HS-5 (cell line): ENCODE data around the gene SUGP2.

Experiments
- DNase-seq: peaks from one replicate; pipeline ENCODE4 v3.0.0-alpha.2; 2012; ENCODE audit warnings: low read depth

The SUGP2 gene

GRCh38 chr19:19033426-19034203, at the start of gene SUGP2, which contains the start of gene ARMC6:
Gene SUGP2, minus strand, starts transcription at chr19:19033517. Its CDS starts 2,446 bp downstream, at chr19:19031071.
Gene ARMC6, plus strand, starts transcription at chr19:19033603. Its CDS starts 607 bp downstream, at chr19:19034210.
- DNase-seq = peak; percentile 68

GRCh38 chr19:19081642-19082151, 48.4 kb upstream of the SUGP2 start:
- DNase-seq = no peak

GRCh38 chr19:19079571-19079970, 46.3 kb upstream of the SUGP2 start:
- no peak for DNase-seq

- no peak for DNase-seq
Observed at GRCh38 chr19:19078801-19079200, 45.5 kb upstream of the SUGP2 start.

GRCh38 chr19:19077103-19077502, 43.8 kb upstream of the SUGP2 start:
- no peak for DNase-seq

GRCh38 chr19:19076476-19076875, 43.2 kb upstream of the SUGP2 start:
- DNase-seq = no peak

GRCh38 chr19:19075126-19075525, 41.8 kb upstream of the SUGP2 start:
- DNase-seq = no peak

- DNase-seq = no peak
Observed at GRCh38 chr19:19074196-19074882, 41.0 kb upstream of the SUGP2 start.

- no peak for DNase-seq
Observed at GRCh38 chr19:19071897-19072296, 38.6 kb upstream of the SUGP2 start.

GRCh38 chr19:19068659-19069654, 35.6 kb upstream of the SUGP2 start:
- no peak for DNase-seq

GRCh38 chr19:19067276-19068072, 34.2 kb upstream of the SUGP2 start:
- DNase-seq = no peak

GRCh38 chr19:19064811-19065745, 31.8 kb upstream of the SUGP2 start:
- no peak for DNase-seq

GRCh38 chr19:19064098-19064722, 30.9 kb upstream of the SUGP2 start:
- no peak for DNase-seq

GRCh38 chr19:19063183-19064097, 30.1 kb upstream of the SUGP2 start, which contains the start of gene SLC25A42:
Gene SLC25A42, plus strand, starts transcription at chr19:19063994. Its CDS starts 32,131 bp downstream, at chr19:19096125.
- DNase-seq = peak; percentile 98

GRCh38 chr19:19062454-19063182, 29.3 kb upstream of the SUGP2 start:
- peak; percentile 29 for DNase-seq

- no peak for DNase-seq
Observed at GRCh38 chr19:19061506-19061905, 28.2 kb upstream of the SUGP2 start.

- DNase-seq = no peak
Observed at GRCh38 chr19:19059837-19060611, 26.7 kb upstream of the SUGP2 start.
